Type B pancreatic cell (in vitro differentiated cells): ENCODE measurements around the gene ZNF665. TPM values are rescaled to one million over a fixed set of nuclear protein-coding genes. Genes with fewer than 3 reads are reported as not detected.
"Not testable (repeated sequence)": the region's sequence is repeated elsewhere in the genome, so short reads cannot be mapped to it uniquely, and the experiment has no call there.

Experiments used
- DNase-seq: peaks from one replicate; pipeline ENCODE4 v3.0.0; 2021; ENCODE audit warnings: mixed read lengths; ENCODE audit not compliant: unreplicated experiment; ENCODE audit errors: extremely low spot score
- H3K27ac Mint-ChIP-seq: 2 replicates; pipeline ENCODE4 v1.8.0; 2021; ENCODE audit warnings: mild to moderate bottlenecking, mixed read lengths
- H3K27me3 Mint-ChIP-seq: 2 replicates; pipeline ENCODE4 v1.8.0; 2021; ENCODE audit warnings: mixed read lengths
- H3K36me3 Mint-ChIP-seq: 2 replicates; pipeline ENCODE4 v1.8.0; 2021; ENCODE audit warnings: mixed read lengths
- H3K4me1 Mint-ChIP-seq: one replicate; pipeline ENCODE4 v1.8.0; 2021; ENCODE audit warnings: mixed read lengths; ENCODE audit not compliant: unreplicated experiment
- H3K4me3 Mint-ChIP-seq: 2 replicates; pipeline ENCODE4 v1.8.0; 2021; ENCODE audit warnings: mild to moderate bottlenecking, mixed read lengths
- H3K9me3 Mint-ChIP-seq: 2 replicates; pipeline ENCODE4 v1.8.0; 2021; ENCODE audit warnings: mixed read lengths
- total RNA-seq: library from RNA; stranded (reverse); gene quantifications from 2 replicates; pipeline ENCODE4 v1.2.1, GENCODE V29; 2021; ENCODE audit warnings: low replicate concordance
- TF ChIP-seq, protein P1 (sequence below): fragments of 200-600 bp; sonication (generic); conservative IDR thresholded peaks from 2 replicates; pipeline ENCODE4 v1.5.0; 2021; ENCODE audit warnings: antibody characterized with exemption, mild to moderate bottlenecking

Gene ZNF665
- total RNA-seq, 1 donor from 2014 or later, result 7.2 TPM

DNA sequence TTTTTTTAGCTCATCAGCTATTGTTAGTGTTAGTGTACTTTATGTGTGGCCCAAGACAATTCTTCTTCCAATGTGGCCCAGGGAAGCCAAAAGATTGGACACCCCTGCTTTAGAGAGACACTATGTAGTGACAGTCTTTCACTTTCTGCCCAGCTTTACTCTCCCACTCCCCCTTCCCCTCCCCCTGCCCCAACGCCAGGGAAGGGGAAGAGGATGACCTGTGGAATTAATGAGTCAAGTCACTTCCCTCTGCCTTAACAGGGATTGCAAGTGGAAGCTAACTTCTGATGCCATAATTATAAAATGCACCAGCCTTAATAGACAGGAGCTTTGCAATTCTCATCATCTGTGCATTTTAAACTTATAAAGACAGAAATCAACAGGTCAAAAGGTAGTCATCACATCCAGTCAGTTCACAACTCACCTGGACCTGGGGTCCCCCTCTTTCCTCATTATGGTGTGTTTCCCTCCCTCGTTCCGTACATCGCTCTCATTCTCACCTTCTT is 62.0 kb downstream of the ZNF665 start:
- peak overlapping the region; percentile 70 for H3K27ac Mint-ChIP-seq
- H3K36me3 Mint-ChIP-seq, result peaks cover 23% of the 10 kb centered on the region
- no peak for DNase-seq
- H3K4me1 Mint-ChIP-seq, result peaks cover 17% of the 10 kb centered on the region
- peak overlapping the region; percentile 89 for H3K4me3 Mint-ChIP-seq
- H3K9me3 Mint-ChIP-seq, result no peaks in the 10 kb centered on the region
- no peaks in the 10 kb centered on the region for H3K27me3 Mint-ChIP-seq
- TF ChIP-seq, protein P1, sequence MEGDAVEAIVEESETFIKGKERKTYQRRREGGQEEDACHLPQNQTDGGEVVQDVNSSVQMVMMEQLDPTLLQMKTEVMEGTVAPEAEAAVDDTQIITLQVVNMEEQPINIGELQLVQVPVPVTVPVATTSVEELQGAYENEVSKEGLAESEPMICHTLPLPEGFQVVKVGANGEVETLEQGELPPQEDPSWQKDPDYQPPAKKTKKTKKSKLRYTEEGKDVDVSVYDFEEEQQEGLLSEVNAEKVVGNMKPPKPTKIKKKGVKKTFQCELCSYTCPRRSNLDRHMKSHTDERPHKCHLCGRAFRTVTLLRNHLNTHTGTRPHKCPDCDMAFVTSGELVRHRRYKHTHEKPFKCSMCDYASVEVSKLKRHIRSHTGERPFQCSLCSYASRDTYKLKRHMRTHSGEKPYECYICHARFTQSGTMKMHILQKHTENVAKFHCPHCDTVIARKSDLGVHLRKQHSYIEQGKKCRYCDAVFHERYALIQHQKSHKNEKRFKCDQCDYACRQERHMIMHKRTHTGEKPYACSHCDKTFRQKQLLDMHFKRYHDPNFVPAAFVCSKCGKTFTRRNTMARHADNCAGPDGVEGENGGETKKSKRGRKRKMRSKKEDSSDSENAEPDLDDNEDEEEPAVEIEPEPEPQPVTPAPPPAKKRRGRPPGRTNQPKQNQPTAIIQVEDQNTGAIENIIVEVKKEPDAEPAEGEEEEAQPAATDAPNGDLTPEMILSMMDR, result no peak

DNA sequence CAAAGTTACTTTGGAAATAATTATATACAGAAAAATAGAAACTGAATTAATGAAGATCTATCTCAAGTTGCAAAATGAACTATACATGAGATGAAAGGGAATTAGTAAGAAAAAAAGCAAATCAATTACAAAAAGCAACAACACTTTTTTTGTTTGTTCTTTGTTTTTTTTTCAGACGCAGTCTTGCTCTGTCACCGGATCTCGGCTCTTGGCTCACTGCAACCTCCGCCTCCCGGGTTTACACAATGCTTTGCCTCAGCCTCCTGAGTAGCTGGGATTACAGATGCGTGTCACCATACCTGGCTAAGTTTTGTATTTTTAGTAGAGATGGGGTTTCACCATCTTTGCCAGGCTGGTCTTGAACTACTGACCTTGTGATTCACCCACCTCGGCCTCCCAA is 62.7 kb downstream of the ZNF665 start:
- Mint-ChIP-seq H3K27me3 (no peaks in the 10 kb centered on the region), H3K4me3 (peak overlapping the region; percentile 41), H3K27ac (no peak overlapping the region), H3K36me3 (peaks cover 23% of the 10 kb centered on the region), H3K4me1 (peaks cover 17% of the 10 kb centered on the region), H3K9me3 (no peaks in the 10 kb centered on the region)
- TF ChIP-seq, protein P1, result no peak
- no peak for DNase-seq

DNA sequence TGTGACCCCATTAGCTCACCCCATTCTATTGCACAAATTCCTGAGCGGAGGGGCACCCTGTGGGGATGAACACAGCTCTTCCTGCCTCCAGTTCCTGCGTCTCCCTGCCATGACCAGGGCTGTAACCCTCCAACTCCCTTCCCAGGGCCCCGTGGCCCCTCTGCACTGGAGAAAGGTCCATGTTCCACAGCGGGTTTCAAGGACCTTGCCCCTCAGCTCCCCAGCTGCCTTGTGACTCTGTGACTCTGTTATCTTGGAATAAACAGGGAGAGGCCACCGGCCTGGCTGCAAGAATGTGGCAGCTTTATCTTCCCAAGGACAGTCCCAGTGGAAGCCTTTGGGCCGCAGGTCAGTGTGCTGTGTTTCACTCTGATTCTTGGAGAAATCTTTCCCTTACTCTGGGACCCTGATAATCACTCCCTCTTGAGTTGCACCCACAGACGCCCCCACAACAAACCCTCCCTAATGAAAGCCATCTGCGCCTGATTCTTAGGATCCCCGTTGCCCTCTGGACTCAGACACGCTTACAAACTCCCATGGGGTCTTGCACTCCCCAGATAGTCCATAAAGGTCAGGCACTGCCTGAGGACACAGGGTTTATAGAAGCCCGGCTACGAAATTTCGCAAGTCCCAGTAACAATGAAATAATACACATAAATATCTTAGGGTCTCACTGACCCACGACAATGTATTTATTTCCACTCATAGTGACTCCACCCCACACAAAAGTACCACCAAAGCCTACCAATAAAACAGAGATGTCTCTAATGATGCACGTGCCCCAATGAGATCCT is 66.2 kb downstream of the ZNF665 start:
- not testable (repeated sequence) for H3K4me3 Mint-ChIP-seq, H3K9me3 Mint-ChIP-seq, H3K27me3 Mint-ChIP-seq, H3K4me1 Mint-ChIP-seq, DNase-seq
- Mint-ChIP-seq H3K27ac (peak overlapping the region; percentile 8), H3K36me3 (peaks cover 21% of the 10 kb centered on the region)

DNA sequence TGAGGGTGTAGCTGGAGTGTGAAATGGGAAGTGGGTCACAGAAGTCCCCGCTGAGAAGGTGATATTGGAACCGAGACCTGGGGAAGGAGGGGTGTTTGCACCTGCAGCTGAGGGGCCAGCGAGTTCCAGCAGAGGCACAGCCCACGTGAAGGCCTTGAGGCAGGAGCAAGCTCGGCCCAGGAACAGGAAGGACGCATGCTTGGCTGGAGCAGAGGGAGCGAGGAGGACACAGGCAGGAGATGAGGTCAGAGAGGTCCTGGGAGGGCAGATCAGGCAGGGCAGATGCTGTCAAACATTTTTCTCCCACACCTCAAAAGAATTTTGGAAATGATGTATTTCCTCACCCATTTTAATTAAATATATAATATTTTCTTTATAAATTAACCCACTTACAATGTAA is 69.8 kb downstream of the ZNF665 start:
- DNase-seq, result peak; percentile 27
- H3K9me3 Mint-ChIP-seq, result peaks cover 3% of the 10 kb centered on the region
- TF ChIP-seq, protein P1, result no peak
- H3K27me3 Mint-ChIP-seq, result no peaks in the 10 kb centered on the region
- H3K27ac Mint-ChIP-seq, result no peak overlapping the region
- no peaks in the 10 kb centered on the region for H3K4me1 Mint-ChIP-seq
- H3K36me3 Mint-ChIP-seq, result peaks cover 30% of the 10 kb centered on the region
- no peak overlapping the region for H3K4me3 Mint-ChIP-seq

Other genes with a start within 250 kb of the ZNF665 start
- gene ZNF816, start 230.5 kb downstream of the ZNF665 start, total RNA-seq, result 17.2 and 18.1 TPM in 2 replicates
- gene ERVV-1, start 179.4 kb downstream of the ZNF665 start, total RNA-seq, result 0.17 and 0.50 TPM in 2 replicates
- gene ERVV-2, start 148.6 kb downstream of the ZNF665 start, total RNA-seq, result 0.53 and 2.2 TPM in 2 replicates
- gene ZNF160, start 89.9 kb downstream of the ZNF665 start, total RNA-seq, result 30.7 and 35.9 TPM in 2 replicates
- gene ZNF415, start 60.4 kb downstream of the ZNF665 start, total RNA-seq, result 15.5 and 15.6 TPM in 2 replicates
- 14.6 and 15.8 TPM in 2 replicates for gene ZNF347, start 34.3 kb downstream of the ZNF665 start, total RNA-seq
- 47.1 and 47.9 TPM in 2 replicates for gene ZNF677, start 61.5 kb upstream of the ZNF665 start, total RNA-seq
- gene VN1R2, start 64.9 kb upstream of the ZNF665 start, total RNA-seq, result not detected in 2 replicates
- gene VN1R4, start 74.4 kb upstream of the ZNF665 start, total RNA-seq, result not detected in 2 replicates
- 9.3 and 12.0 TPM in 2 replicates for gene ZNF845, start 140.4 kb upstream of the ZNF665 start, total RNA-seq
- gene ZNF525, start 172.3 kb upstream of the ZNF665 start, total RNA-seq, result 19.7 and 31.3 TPM in 2 replicates
- 14.5 and 20.0 TPM in 2 replicates for gene ZNF765, start 201.8 kb upstream of the ZNF665 start, total RNA-seq
- gene ZNF761, start 238.6 kb upstream of the ZNF665 start, total RNA-seq, result 15.3 and 18.0 TPM in 2 replicates